Measurements from ENCODE around the gene ADCY9.
"Not testable (repeated sequence)": the region's sequence is repeated elsewhere in the genome, so short reads cannot be mapped to it uniquely, and the experiment has no call there.

Gene ADCY9
- 30.8 to 44.0 (median 32.5) reads per million in 3 donors for total RNA-seq

- peak; percentile 63 to 74 (median 71) for DNase-seq
- Histone ChIP-seq H3K4me1 (ENCODE audit: control insufficient read depth, insufficient read depth, low read length, poor library complexity, severe bottlenecking) (peaks cover 12% of the 10 kb centered on the region), H3K4me3 (ENCODE audit: insufficient read depth, low read depth, low read length, poor library complexity, severe bottlenecking) (peak within 1 kb of the TSS; percentile 60), H3K9me3 (ENCODE audit: control insufficient read depth, low read length) (no peaks in the 10 kb centered on the region), H3K27ac (ENCODE audit: insufficient read depth, low read length, poor library complexity, severe bottlenecking) (peak within 1 kb of the TSS; percentile 25), H3K27me3 (replicated peaks; ENCODE audit: control insufficient read depth, insufficient read depth, low read length, poor library complexity, severe bottlenecking) (no peaks in the 10 kb centered on the region), H3K36me3 (ENCODE audit: control insufficient read depth, insufficient read depth, low read length) (no peaks in the 10 kb centered on the region)
Measured at GRCh38 chr16:4116325-4117249, at the start of gene ADCY9. TSS of gene ADCY9 (minus strand) at chr16:4116442. CDS start at chr16:4115442, 1,000 bp downstream.

- no peaks in the 10 kb centered on the region for H3K9me3 ChIP-seq (ENCODE audit: control insufficient read depth, low read length)
- no peaks in the 10 kb centered on the region for H3K36me3 ChIP-seq (ENCODE audit: control insufficient read depth, insufficient read depth, low read length)
- no peak for DNase-seq
- no peak overlapping the region for H3K27ac ChIP-seq (ENCODE audit: insufficient read depth, low read length, poor library complexity, severe bottlenecking)
- H3K4me1 ChIP-seq (ENCODE audit: control insufficient read depth, insufficient read depth, low read length, poor library complexity, severe bottlenecking), result no peaks in the 10 kb centered on the region
- no peaks in the 10 kb centered on the region for H3K27me3 ChIP-seq (replicated peaks; ENCODE audit: control insufficient read depth, insufficient read depth, low read length, poor library complexity, severe bottlenecking)
- H3K4me3 ChIP-seq (ENCODE audit: insufficient read depth, low read depth, low read length, poor library complexity, severe bottlenecking), result no peak overlapping the region
Measured at GRCh38 chr16:4160658-4161430, 44.6 kb upstream of the ADCY9 start.

GRCh38 chr16:4159726-4160125 is 43.5 kb upstream of the ADCY9 start:
- no peak overlapping the region for H3K4me3 ChIP-seq (ENCODE audit: insufficient read depth, low read depth, low read length, poor library complexity, severe bottlenecking)
- DNase-seq, result no peak
- no peaks in the 10 kb centered on the region for H3K27me3 ChIP-seq (replicated peaks; ENCODE audit: control insufficient read depth, insufficient read depth, low read length, poor library complexity, severe bottlenecking)

GRCh38 chr16:4158143-4159093 is 42.2 kb upstream of the ADCY9 start:
- Histone ChIP-seq H3K36me3 (ENCODE audit: control insufficient read depth, insufficient read depth, low read length) (no peaks in the 10 kb centered on the region), H3K27ac (ENCODE audit: insufficient read depth, low read length, poor library complexity, severe bottlenecking) (no peak overlapping the region), H3K27me3 (replicated peaks; ENCODE audit: control insufficient read depth, insufficient read depth, low read length, poor library complexity, severe bottlenecking) (no peaks in the 10 kb centered on the region), H3K4me1 (ENCODE audit: control insufficient read depth, insufficient read depth, low read length, poor library complexity, severe bottlenecking) (no peaks in the 10 kb centered on the region), H3K4me3 (ENCODE audit: insufficient read depth, low read depth, low read length, poor library complexity, severe bottlenecking) (no peak overlapping the region), H3K9me3 (ENCODE audit: control insufficient read depth, low read length) (no peaks in the 10 kb centered on the region)
- DNase-seq, result no peak

More at GRCh38 chr16:4159726-4160125, 43.5 kb upstream of the ADCY9 start:
- Histone ChIP-seq H3K27ac (ENCODE audit: insufficient read depth, low read length, poor library complexity, severe bottlenecking) (no peak overlapping the region), H3K4me1 (ENCODE audit: control insufficient read depth, insufficient read depth, low read length, poor library complexity, severe bottlenecking) (no peaks in the 10 kb centered on the region), H3K36me3 (ENCODE audit: control insufficient read depth, insufficient read depth, low read length) (no peaks in the 10 kb centered on the region), H3K9me3 (ENCODE audit: control insufficient read depth, low read length) (no peaks in the 10 kb centered on the region)

GRCh38 chr16:4157376-4157825 is 41.2 kb upstream of the ADCY9 start:
- no peak overlapping the region for H3K27ac ChIP-seq (ENCODE audit: insufficient read depth, low read length, poor library complexity, severe bottlenecking)
- no peak for DNase-seq
- H3K36me3 ChIP-seq (ENCODE audit: control insufficient read depth, insufficient read depth, low read length), result no peaks in the 10 kb centered on the region
- H3K9me3 ChIP-seq (ENCODE audit: control insufficient read depth, low read length), result no peaks in the 10 kb centered on the region
- no peaks in the 10 kb centered on the region for H3K4me1 ChIP-seq (ENCODE audit: control insufficient read depth, insufficient read depth, low read length, poor library complexity, severe bottlenecking)
- H3K27me3 ChIP-seq (replicated peaks; ENCODE audit: control insufficient read depth, insufficient read depth, low read length, poor library complexity, severe bottlenecking), result no peaks in the 10 kb centered on the region
- H3K4me3 ChIP-seq (ENCODE audit: insufficient read depth, low read depth, low read length, poor library complexity, severe bottlenecking), result no peak overlapping the region

- not testable (repeated sequence) for H3K27me3 ChIP-seq (replicated peaks; ENCODE audit: control insufficient read depth, insufficient read depth, low read length, poor library complexity, severe bottlenecking); H3K27ac ChIP-seq (ENCODE audit: insufficient read depth, low read length, poor library complexity, severe bottlenecking); H3K4me3 ChIP-seq (ENCODE audit: insufficient read depth, low read depth, low read length, poor library complexity, severe bottlenecking); H3K36me3 ChIP-seq (ENCODE audit: control insufficient read depth, insufficient read depth, low read length); H3K4me1 ChIP-seq (ENCODE audit: control insufficient read depth, insufficient read depth, low read length, poor library complexity, severe bottlenecking); H3K9me3 ChIP-seq (ENCODE audit: control insufficient read depth, low read length); DNase-seq
Measured at GRCh38 chr16:4156503-4156902, 40.3 kb upstream of the ADCY9 start.

GRCh38 chr16:4153364-4153763 is 37.1 kb upstream of the ADCY9 start:
- not testable (repeated sequence) for H3K9me3 ChIP-seq (ENCODE audit: control insufficient read depth, low read length); H3K36me3 ChIP-seq (ENCODE audit: control insufficient read depth, insufficient read depth, low read length); H3K27ac ChIP-seq (ENCODE audit: insufficient read depth, low read length, poor library complexity, severe bottlenecking); H3K4me1 ChIP-seq (ENCODE audit: control insufficient read depth, insufficient read depth, low read length, poor library complexity, severe bottlenecking); H3K27me3 ChIP-seq (replicated peaks; ENCODE audit: control insufficient read depth, insufficient read depth, low read length, poor library complexity, severe bottlenecking); H3K4me3 ChIP-seq (ENCODE audit: insufficient read depth, low read depth, low read length, poor library complexity, severe bottlenecking); DNase-seq

GRCh38 chr16:4152267-4152666 is 36.0 kb upstream of the ADCY9 start:
- no peak overlapping the region for H3K27ac ChIP-seq (ENCODE audit: insufficient read depth, low read length, poor library complexity, severe bottlenecking)
- H3K9me3 ChIP-seq (ENCODE audit: control insufficient read depth, low read length), result no peaks in the 10 kb centered on the region
- no peaks in the 10 kb centered on the region for H3K4me1 ChIP-seq (ENCODE audit: control insufficient read depth, insufficient read depth, low read length, poor library complexity, severe bottlenecking)
- no peak overlapping the region for H3K4me3 ChIP-seq (ENCODE audit: insufficient read depth, low read depth, low read length, poor library complexity, severe bottlenecking)
- DNase-seq, result no peak
- H3K36me3 ChIP-seq (ENCODE audit: control insufficient read depth, insufficient read depth, low read length), result no peaks in the 10 kb centered on the region
- H3K27me3 ChIP-seq (replicated peaks; ENCODE audit: control insufficient read depth, insufficient read depth, low read length, poor library complexity, severe bottlenecking), result no peaks in the 10 kb centered on the region

- H3K4me1 ChIP-seq (ENCODE audit: control insufficient read depth, insufficient read depth, low read length, poor library complexity, severe bottlenecking), result no peaks in the 10 kb centered on the region
- H3K4me3 ChIP-seq (ENCODE audit: insufficient read depth, low read depth, low read length, poor library complexity, severe bottlenecking), result no peak overlapping the region
- no peak for DNase-seq
- no peak overlapping the region for H3K27ac ChIP-seq (ENCODE audit: insufficient read depth, low read length, poor library complexity, severe bottlenecking)
- no peaks in the 10 kb centered on the region for H3K9me3 ChIP-seq (ENCODE audit: control insufficient read depth, low read length)
- no peaks in the 10 kb centered on the region for H3K27me3 ChIP-seq (replicated peaks; ENCODE audit: control insufficient read depth, insufficient read depth, low read length, poor library complexity, severe bottlenecking)
- H3K36me3 ChIP-seq (ENCODE audit: control insufficient read depth, insufficient read depth, low read length), result no peaks in the 10 kb centered on the region
Measured at GRCh38 chr16:4147236-4147635, 31.0 kb upstream of the ADCY9 start.
